ENCODE results near the gene WDR93. TPM values are rescaled to one million over a fixed set of nuclear protein-coding genes. Genes with fewer than 3 reads are reported as not detected.
A peak's percentile ranks its signal among the peaks of the same experiment; 100 is the strongest.

The WDR93 gene
- total RNA-seq, 1 experiment from 2014 or later: 0.16 TPM

DNA sequence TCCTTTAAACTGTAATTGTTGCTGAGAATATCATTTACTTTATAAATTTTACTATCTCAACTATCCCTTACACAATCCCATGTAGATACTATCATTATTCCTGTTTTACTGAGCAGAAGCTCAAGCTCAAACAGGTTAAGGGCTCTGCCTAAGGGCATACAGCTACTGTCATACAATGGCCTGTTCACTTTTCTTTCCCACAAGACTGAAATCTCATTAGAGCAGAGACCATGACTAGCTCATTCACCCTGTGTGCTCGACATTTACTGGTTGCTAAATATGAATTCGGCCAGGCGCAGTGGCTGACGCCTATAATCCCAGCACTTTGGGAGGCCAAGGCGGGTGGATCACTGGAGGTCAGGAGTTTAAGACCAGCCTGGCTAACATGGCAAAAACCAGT is 83.9 kb downstream of the WDR93 start:
- TF ChIP-seq, protein P1, sequence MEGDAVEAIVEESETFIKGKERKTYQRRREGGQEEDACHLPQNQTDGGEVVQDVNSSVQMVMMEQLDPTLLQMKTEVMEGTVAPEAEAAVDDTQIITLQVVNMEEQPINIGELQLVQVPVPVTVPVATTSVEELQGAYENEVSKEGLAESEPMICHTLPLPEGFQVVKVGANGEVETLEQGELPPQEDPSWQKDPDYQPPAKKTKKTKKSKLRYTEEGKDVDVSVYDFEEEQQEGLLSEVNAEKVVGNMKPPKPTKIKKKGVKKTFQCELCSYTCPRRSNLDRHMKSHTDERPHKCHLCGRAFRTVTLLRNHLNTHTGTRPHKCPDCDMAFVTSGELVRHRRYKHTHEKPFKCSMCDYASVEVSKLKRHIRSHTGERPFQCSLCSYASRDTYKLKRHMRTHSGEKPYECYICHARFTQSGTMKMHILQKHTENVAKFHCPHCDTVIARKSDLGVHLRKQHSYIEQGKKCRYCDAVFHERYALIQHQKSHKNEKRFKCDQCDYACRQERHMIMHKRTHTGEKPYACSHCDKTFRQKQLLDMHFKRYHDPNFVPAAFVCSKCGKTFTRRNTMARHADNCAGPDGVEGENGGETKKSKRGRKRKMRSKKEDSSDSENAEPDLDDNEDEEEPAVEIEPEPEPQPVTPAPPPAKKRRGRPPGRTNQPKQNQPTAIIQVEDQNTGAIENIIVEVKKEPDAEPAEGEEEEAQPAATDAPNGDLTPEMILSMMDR (IDR thresholded peaks at IDR 0.05; ENCODE audit: insufficient read depth in 1 of 2, low read depth in 1 of 2, low read length in 1 of 2, severe bottlenecking in 1 of 2, unreplicated experiment in 1 of 2): no peak
- no peak for DNase-seq
- ChIA-PET CTCF (interaction anchor here (2.2 kb wide), 1 partner anchor 14 kb away, joined by 21 read pairs; no protein-coding TSS in a partner anchor), POLR2A (no interaction called here)
- Histone ChIP-seq H3K9me3 (no peaks in the 10 kb centered on the region), H3K4me3 (ENCODE audit: low read depth, low read length) (no peak overlapping the region), H3K4me1 (peaks cover 12% of the 10 kb centered on the region; the same call in 1 of the 2 replicates), H3K27me3 (replicated peaks; ENCODE audit: control insufficient read depth, insufficient read depth, low read length) (no peaks in the 10 kb centered on the region), H3K36me3 (ENCODE audit: control insufficient read depth, insufficient read depth, low read length) (no peaks in the 10 kb centered on the region)
- Mint-ChIP-seq H3K9me3 (ENCODE audit: unreplicated experiment) (no peaks in the 10 kb centered on the region), H3K27ac (ENCODE audit: unreplicated experiment) (no peak overlapping the region), H3K27me3 (ENCODE audit: insufficient read depth, unreplicated experiment) (no peaks in the 10 kb centered on the region), H3K4me1 (ENCODE audit: low read depth, unreplicated experiment) (no peaks in the 10 kb centered on the region), H3K36me3 (ENCODE audit: insufficient read depth, unreplicated experiment) (no peaks in the 10 kb centered on the region), H3K4me3 (ENCODE audit: unreplicated experiment) (no peak overlapping the region)
- intact Hi-C loops (cut with micrococcal nuclease; ENCODE audit: unreplicated experiment): no loop called here
- BruUV-seq (replicated peaks): no TSS peak

DNA sequence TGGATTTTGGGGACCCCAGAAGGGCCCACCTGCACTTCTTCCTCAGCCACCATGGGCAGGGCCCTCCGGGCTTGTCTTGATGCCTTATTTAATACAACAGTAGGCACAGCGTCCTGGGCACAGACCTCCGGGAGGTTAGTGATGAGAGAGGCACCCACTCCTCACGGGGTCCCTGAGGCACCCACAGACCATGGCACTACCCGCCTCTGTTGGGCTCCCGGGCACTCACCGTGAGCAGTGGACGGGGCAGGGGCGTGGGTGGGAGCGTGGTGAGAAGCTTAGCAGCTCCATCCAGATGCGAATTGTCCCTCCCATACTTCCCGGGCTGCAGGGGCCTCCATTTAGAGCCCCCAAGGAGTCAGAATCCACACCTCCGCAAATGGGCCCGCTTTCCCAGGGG is 85.2 kb downstream of the WDR93 start:
- TF ChIP-seq, protein P1 (IDR thresholded peaks at IDR 0.05; ENCODE audit: insufficient read depth in 1 of 2, low read depth in 1 of 2, low read length in 1 of 2, severe bottlenecking in 1 of 2, unreplicated experiment in 1 of 2): no peak
- intact Hi-C loops (cut with micrococcal nuclease; ENCODE audit: unreplicated experiment): no loop called here
- Mint-ChIP-seq H3K9me3 (ENCODE audit: unreplicated experiment) (no peaks in the 10 kb centered on the region), H3K36me3 (ENCODE audit: insufficient read depth, unreplicated experiment) (no peaks in the 10 kb centered on the region), H3K4me1 (ENCODE audit: low read depth, unreplicated experiment) (peaks cover 9% of the 10 kb centered on the region), H3K4me3 (ENCODE audit: unreplicated experiment) (peak overlapping the region; percentile 45), H3K27ac (ENCODE audit: unreplicated experiment) (no peak overlapping the region), H3K27me3 (ENCODE audit: insufficient read depth, unreplicated experiment) (no peaks in the 10 kb centered on the region)
- DNase-seq: no peak
- no TSS peak for BruUV-seq (replicated peaks)
- H3K4me1 ChIP-seq: peaks cover 20% of the 10 kb centered on the region
- POLR2A ChIA-PET: interaction anchor here (0.6 kb wide), 1 partner anchor 53 kb away, joined by 3 read pairs; no protein-coding TSS in a partner anchor
- no peaks in the 10 kb centered on the region for H3K36me3 ChIP-seq (ENCODE audit: control insufficient read depth, insufficient read depth, low read length)
- H3K4me3 ChIP-seq (ENCODE audit: low read depth, low read length): peak overlapping the region; percentile 39
- H3K27me3 ChIP-seq (replicated peaks; ENCODE audit: control insufficient read depth, insufficient read depth, low read length): no peaks in the 10 kb centered on the region
- H3K9me3 ChIP-seq: no peaks in the 10 kb centered on the region
- CTCF ChIA-PET: interaction anchor here (0.9 kb wide), 1 partner anchor 15 kb away, joined by 3 read pairs; no protein-coding TSS in a partner anchor

DNA sequence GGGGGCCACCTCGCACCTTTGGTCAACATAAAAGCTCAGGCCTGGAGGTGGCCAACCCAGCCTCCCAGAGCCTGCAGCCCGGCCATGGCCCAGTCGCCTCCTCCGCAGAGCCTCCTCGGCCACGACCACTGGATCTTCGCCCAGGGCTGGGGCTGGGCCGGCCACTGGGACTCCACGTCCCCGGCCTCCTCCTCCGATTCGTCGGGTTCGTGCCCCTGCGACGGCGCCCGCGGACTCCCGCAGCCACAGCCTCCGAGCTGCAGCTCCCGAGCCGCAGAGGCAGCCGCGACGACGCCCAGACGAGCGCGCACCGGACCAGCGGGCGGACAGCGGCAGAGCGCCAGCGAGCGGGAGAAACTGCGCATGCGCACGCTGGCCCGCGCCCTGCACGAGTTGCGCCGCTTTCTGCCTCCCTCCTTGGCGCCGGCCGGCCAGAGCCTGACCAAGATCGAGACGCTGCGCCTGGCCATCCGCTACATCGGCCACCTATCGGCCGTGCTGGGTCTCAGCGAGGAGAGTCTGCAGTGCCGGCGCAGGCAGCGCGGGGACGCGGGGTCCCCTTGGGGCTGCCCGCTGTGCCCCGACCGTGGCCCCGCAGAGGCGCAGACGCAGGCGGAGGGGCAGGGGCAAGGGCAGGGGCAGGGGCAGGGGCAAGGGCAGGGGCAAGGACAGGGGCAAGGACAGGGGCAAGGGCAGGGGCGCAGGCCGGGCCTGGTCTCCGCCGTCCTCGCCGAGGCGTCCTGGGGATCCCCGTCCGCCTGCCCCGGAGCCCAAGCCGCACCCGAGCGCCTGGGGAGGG is 85.9 kb downstream of the WDR93 start, which contains the start of gene MESP2:
Gene MESP2, plus strand, starts transcription at position 59 of the 799 bp plus-strand sequence. Its CDS starts 26 bp downstream, at position 85.
- H3K27me3 Mint-ChIP-seq (ENCODE audit: insufficient read depth, unreplicated experiment): no peaks in the 10 kb centered on the region
- H3K27ac Mint-ChIP-seq (ENCODE audit: unreplicated experiment): no peak within 1 kb of the TSS
- Histone ChIP-seq H3K4me3 (ENCODE audit: low read depth, low read length) (peak within 1 kb of the TSS; percentile 39), H3K4me1 (peaks cover 27% of the 10 kb centered on the region), H3K36me3 (ENCODE audit: control insufficient read depth, insufficient read depth, low read length) (no peaks in the 10 kb centered on the region), H3K27me3 (replicated peaks; ENCODE audit: control insufficient read depth, insufficient read depth, low read length) (no peaks in the 10 kb centered on the region), H3K9me3 (no peaks in the 10 kb centered on the region)
- ChIA-PET CTCF (interaction anchor here (0.9 kb wide), 1 partner anchor 16 kb away, joined by 3 read pairs; no protein-coding TSS in a partner anchor), POLR2A (interaction anchor here (0.6 kb wide), 1 partner anchor 52 kb away, joined by 3 read pairs; no protein-coding TSS in a partner anchor)
- TF ChIP-seq, protein P1 (IDR thresholded peaks at IDR 0.05; ENCODE audit: insufficient read depth in 1 of 2, low read depth in 1 of 2, low read length in 1 of 2, severe bottlenecking in 1 of 2, unreplicated experiment in 1 of 2): no peak
- H3K4me3 Mint-ChIP-seq (ENCODE audit: unreplicated experiment): peak within 1 kb of the TSS; percentile 45
- H3K9me3 Mint-ChIP-seq (ENCODE audit: unreplicated experiment): no peaks in the 10 kb centered on the region
- no TSS peak for BruUV-seq (replicated peaks)
- peak; percentile 64 to 75 for DNase-seq
- intact Hi-C loops (cut with micrococcal nuclease; ENCODE audit: unreplicated experiment): no loop called here
- no peaks in the 10 kb centered on the region for H3K36me3 Mint-ChIP-seq (ENCODE audit: insufficient read depth, unreplicated experiment)
- peaks cover 10% of the 10 kb centered on the region for H3K4me1 Mint-ChIP-seq (ENCODE audit: low read depth, unreplicated experiment)

Measured in Caco-2 (cell line).